ENCODE data around the gene ELAC2. TPM values are rescaled to one million over a fixed set of nuclear protein-coding genes. Genes with fewer than 3 reads are reported as not detected.

ELAC2 gene
- total and polyA plus RNA-seq, 2 of the 4 experiments (the other 2 are of a cell fraction), result 75.2 to 80.7 TPM

DNA sequence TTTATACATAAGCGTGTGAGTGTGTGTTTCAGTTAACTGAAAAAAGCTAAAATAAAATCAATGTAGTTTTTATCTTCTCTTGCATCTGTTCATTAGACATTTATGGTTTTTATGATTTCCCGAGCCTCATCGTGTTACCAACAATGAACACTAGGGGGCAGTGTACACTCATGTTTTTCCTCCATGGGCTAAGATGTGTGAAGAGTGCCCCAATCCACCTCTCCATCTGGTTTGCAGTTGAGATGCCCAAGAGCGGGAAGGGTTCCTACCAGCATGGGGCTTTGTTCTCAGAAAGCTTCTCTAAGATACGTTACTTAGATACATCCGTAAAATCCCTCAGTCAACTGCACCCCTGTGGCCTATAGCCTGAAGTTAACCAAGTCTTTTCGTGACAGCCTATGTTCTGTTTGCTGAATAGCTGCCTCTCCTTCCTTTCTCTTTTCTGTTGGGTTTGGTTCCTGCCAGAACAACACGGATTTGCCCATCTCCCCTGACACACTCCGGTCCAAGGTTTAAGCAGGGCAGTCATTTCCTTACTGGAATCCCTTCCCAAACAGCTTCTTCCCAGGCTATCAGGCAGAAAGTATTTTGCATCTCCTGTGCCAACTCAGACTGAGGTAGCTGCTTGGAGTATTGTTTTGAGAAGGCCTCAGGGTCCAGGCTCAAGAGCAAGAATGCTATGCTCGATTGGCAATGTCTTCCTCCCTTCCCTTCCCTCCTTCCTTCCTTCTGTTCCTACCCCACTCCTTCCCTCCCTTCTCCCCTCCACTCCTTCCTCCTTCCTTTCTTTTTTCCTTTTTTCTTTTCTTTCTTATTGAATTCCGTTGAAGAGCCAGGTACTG lies 12.9 kb upstream of the ELAC2 start:
- Histone ChIP-seq H2BK20ac (ENCODE audit: low read depth, low read length) (no peak overlapping the region), H3K27me3 (ENCODE audit: control insufficient read depth, insufficient read depth, low read length) (peaks cover 8% of the 10 kb centered on the region), H3K4me1 (ENCODE audit: control insufficient read depth, insufficient read depth, low read length) (no peaks in the 10 kb centered on the region), H3K4me2 (ENCODE audit: low read depth, low read length) (no peak overlapping the region), H4K5ac (ENCODE audit: low read depth, low read length) (no peak overlapping the region), H3K23ac (ENCODE audit: low read depth, low read length) (no peak overlapping the region), H2BK120ac (ENCODE audit: low read depth, low read length) (no peak overlapping the region), H3K9me3 (ENCODE audit: control insufficient read depth, insufficient read depth, low read length) (no peaks in the 10 kb centered on the region), H2BK15ac (ENCODE audit: low read depth, low read length) (no peak overlapping the region), H3K4ac (ENCODE audit: low read depth, low read length) (no peak overlapping the region), H3K79me1 (ENCODE audit: low read depth in 1 of 2, low read length in 2 of 2) (no peaks in the 10 kb centered on the region), H3K56ac (ENCODE audit: extremely low read depth, insufficient read depth, low read length) (no peak overlapping the region), H3K27ac (ENCODE audit: insufficient read depth, low read length) (no peak overlapping the region), H2BK5ac (ENCODE audit: low read depth, low read length, poor library complexity, severe bottlenecking) (no peak overlapping the region), H3K9ac (ENCODE audit: low read depth, low read length) (no peak overlapping the region), H3K14ac (replicated peaks; ENCODE audit: low read depth, low read length) (no peak overlapping the region), H3K9me1 (ENCODE audit: insufficient read depth, low read length) (0 out of 2 replicates have a peak, but pooled peaks cover 2% of the 10 kb centered on the region), H4K91ac (ENCODE audit: insufficient read depth, low read depth, low read length) (no peak overlapping the region), H2AK5ac (ENCODE audit: low read depth, low read length) (no peak overlapping the region), H3K18ac (ENCODE audit: low read depth, low read length) (no peak overlapping the region), H3K36me3 (ENCODE audit: control insufficient read depth, insufficient read depth, low read length) (no peaks in the 10 kb centered on the region), H4K20me1 (ENCODE audit: insufficient read depth, low read length) (no peaks in the 10 kb centered on the region), H4K8ac (ENCODE audit: low read depth in 2 of 2, low read length in 2 of 2) (no peak overlapping the region), H2AK9ac (replicated peaks; ENCODE audit: low read depth, low read length, poor library complexity) (no peak overlapping the region), H2AFZ (replicated peaks; ENCODE audit: low read length, poor library complexity) (peak overlapping the region; percentile 36), H3K4me3 (ENCODE audit: insufficient read depth, low read depth, low read length) (no peak overlapping the region)
- ATAC-seq (ENCODE audit: low read depth), result peak; percentile 80
- dilution Hi-C loops (cut with HindIII; ENCODE audit: low sequenced_read_pairs, unreplicated experiment), result no loop called here
- TF ChIP-seq RFX5 (IDR thresholded peaks at IDR 0.05; ENCODE audit: low read depth, low read length), result no peak
- TF ChIP-seq RAD21 (IDR thresholded peaks at IDR 0.05; ENCODE audit: low read length), result peak; percentile 58
- TF ChIP-seq FOS (IDR thresholded peaks at IDR 0.05; ENCODE audit: low read depth, low read length), result no peak
- no peak for TF ChIP-seq ELK1 (IDR thresholded peaks at IDR 0.05; ENCODE audit: borderline replicate concordance, low read depth, low read length)
- TF ChIP-seq, protein P1, sequence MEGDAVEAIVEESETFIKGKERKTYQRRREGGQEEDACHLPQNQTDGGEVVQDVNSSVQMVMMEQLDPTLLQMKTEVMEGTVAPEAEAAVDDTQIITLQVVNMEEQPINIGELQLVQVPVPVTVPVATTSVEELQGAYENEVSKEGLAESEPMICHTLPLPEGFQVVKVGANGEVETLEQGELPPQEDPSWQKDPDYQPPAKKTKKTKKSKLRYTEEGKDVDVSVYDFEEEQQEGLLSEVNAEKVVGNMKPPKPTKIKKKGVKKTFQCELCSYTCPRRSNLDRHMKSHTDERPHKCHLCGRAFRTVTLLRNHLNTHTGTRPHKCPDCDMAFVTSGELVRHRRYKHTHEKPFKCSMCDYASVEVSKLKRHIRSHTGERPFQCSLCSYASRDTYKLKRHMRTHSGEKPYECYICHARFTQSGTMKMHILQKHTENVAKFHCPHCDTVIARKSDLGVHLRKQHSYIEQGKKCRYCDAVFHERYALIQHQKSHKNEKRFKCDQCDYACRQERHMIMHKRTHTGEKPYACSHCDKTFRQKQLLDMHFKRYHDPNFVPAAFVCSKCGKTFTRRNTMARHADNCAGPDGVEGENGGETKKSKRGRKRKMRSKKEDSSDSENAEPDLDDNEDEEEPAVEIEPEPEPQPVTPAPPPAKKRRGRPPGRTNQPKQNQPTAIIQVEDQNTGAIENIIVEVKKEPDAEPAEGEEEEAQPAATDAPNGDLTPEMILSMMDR (conservative IDR thresholded peaks at IDR 0.05; ENCODE audit: low read depth, low read length), result peak; percentile 73
- no peak for TF ChIP-seq BHLHE40 (IDR thresholded peaks at IDR 0.05; ENCODE audit: low read depth, low read length)
- TF ChIP-seq POLR2A (IDR thresholded peaks at IDR 0.05; ENCODE audit: low read depth, low read length), result no peak
- TF ChIP-seq MAZ (IDR thresholded peaks at IDR 0.05; ENCODE audit: borderline replicate concordance, low read depth, low read length), result no peak
- TF ChIP-seq NFE2L2 (IDR thresholded peaks at IDR 0.05; ENCODE audit: low read depth, low read length), result no peak
- no peak for TF ChIP-seq CHD1 (IDR thresholded peaks at IDR 0.05; ENCODE audit: low read depth, low read length)
- TF ChIP-seq SMC3 (IDR thresholded peaks at IDR 0.05; ENCODE audit: low read depth, low read length), result no peak; the same call in 1 of the 2 replicates
- peak; percentile 50 for DNase-seq
- CTCF ChIA-PET, result interaction anchor here (0.7 to 4.4 kb wide), 4 partner anchors 9 to 1320 kb away, joined by 3 to 16 read pairs (median 4); partner anchors contain the start of gene ELAC2
- intact Hi-C loops (cut with micrococcal nuclease), result loop anchor here (1.0 to 10.0 kb wide), 3 partner anchors 564 to 1894 kb away; partner anchors contain the start of gene HS3ST3B1
- in situ Hi-C loops (cut with MboI; ENCODE audit: low sequenced_read_pairs), result no loop called here
- POLR2A ChIA-PET (ENCODE audit: unreplicated experiment), result no interaction called here
- BruUV-seq (replicated peaks), result no TSS peak
- 59% methylated on average over 4 of the region's 11 CpGs; no CpG with 5 or more reads in 1 of the 2 experiments for WGBS, 2 experiments (ENCODE audit: extremely low coverage in 2 of 2, insufficient read length in 1 of 2)
